Body of pancreas (tissue), 4 donors: Measurements from ENCODE around the gene THBD. TPM values are rescaled to one million over a fixed set of nuclear protein-coding genes. Genes with fewer than 3 reads are reported as not detected.

Experiments
- ATAC-seq: fragments of 150-250 bp; one replicate; pipeline ENCODE4 v1.9.1; 2016
- DNase-seq, 4 donors: peaks; one replicate each; pipeline ENCODE4 v3.0.0-alpha.2; 2019
- H3K27ac ChIP-seq, 4 donors: fragments of 200-600 bp; sonication (generic); 1 replicate in 3 of 4; 2 replicates in 1 of 4; pipeline versions ENCODE4 v1.5.1 to v1.6.1; 2016 to 2019; ENCODE audit warnings: mild to moderate bottlenecking in 1 of 4, mixed read lengths in 1 of 4, moderate library complexity in 1 of 4
- H3K27me3 ChIP-seq, 2 donors: fragments of 200-600 bp; sonication (generic); one replicate each; pipeline ENCODE4 v1.6.0; 2016; ENCODE audit warnings: mild to moderate bottlenecking in 1 of 2
- H3K36me3 ChIP-seq, 2 donors: fragments of 200-600 bp; sonication (generic); replicated peaks in 1 of 2; 2 replicates each; pipeline ENCODE4 v1.5.1; 2016; ENCODE audit warnings: low read depth in 2 of 2; ENCODE audit not compliant: insufficient read depth in 1 of 2
- H3K4me1 ChIP-seq: fragments of 200-600 bp; sonication (generic); one replicate; pipeline ENCODE4 v1.6.0; 2016
- H3K4me3 ChIP-seq, 2 donors: fragments of 200-600 bp; sonication (generic); 1 replicate in 1 of 2; 2 replicates in 1 of 2; pipeline ENCODE4 v1.5.1; 2016 to 2019
- H3K9me3 ChIP-seq, 3 donors: fragments of 200-600 bp; sonication (generic); 1 replicate in 2 of 3; 2 replicates in 1 of 3; pipeline ENCODE4 v1.5.1; 2016
- CTCF ChIP-seq, 7 experiments: fragments of 450-650 bp in 4 of 7; fragments of 200-600 bp in 3 of 7; sonication (generic) in 3 of 7; IDR thresholded peaks; one replicate each; pipeline ENCODE4 v1.5.1; 2016 to 2019; ENCODE audit warnings: antibody characterized with exemption in 7 of 7
- POLR2A ChIP-seq, 3 donors: fragments of 450-650 bp; IDR thresholded peaks; one replicate each; pipeline ENCODE4 v1.6.1; 2016; ENCODE audit warnings: antibody characterized with exemption in 3 of 3, mild to moderate bottlenecking in 2 of 3
- WGBS, 2 donors: methylation state at CpG; one replicate each; pipeline ENCODE4 v1.1.5; 2017; 5-methylcytosine and 5-hydroxymethylcytosine counted together
- intact Hi-C: fragments of 100-400 bp; cut with DNase I; formaldehyde crosslinking; loops from one replicate; pipeline ENCODE4 v1.15.1; 2023
- total RNA-seq, 2 donors: library from RNA; depleted of rRNA; stranded (reverse); fragments of >200 nt; gene quantifications; one replicate each; pipeline ENCODE4 v1.1.0, GENCODE V29; 2016

THBD gene
- total RNA-seq, 2 donors from 2014 or later: 14.3 to 44.2 TPM

DNA sequence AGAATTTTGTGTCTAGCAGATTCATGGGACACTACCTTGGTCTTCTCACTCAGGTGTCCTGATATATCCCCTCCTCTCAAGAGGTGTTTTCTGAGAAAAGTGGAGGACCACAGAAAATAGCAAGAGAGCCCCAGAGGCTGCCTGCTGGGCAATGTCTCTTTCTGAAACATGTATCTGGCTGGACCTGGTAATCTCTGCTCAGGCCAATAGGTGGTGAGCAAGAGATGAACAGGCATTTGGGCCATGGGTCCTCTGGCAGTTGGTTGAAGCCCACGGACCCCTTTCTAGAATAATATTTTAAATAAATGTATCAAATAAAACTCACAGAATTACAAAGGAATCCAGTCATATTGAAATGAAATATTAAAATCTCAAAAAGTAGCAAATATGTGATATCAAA, 8.8 kb upstream of the THBD start:
- H3K4me3 ChIP-seq: no peak overlapping the region
- H3K27ac ChIP-seq: no peak overlapping the region
- no peaks in the 10 kb centered on the region for H3K36me3 ChIP-seq
- WGBS, 2 donors: 34 to 44% methylated on average over 1 of the region's 1 CpG
- TF ChIP-seq CTCF (IDR thresholded peaks at IDR 0.05) (no peak), POLR2A (IDR thresholded peaks at IDR 0.05) (no peak)
- DNase-seq: no peak
- intact Hi-C loops: no loop called here
- peaks cover 4% of the 10 kb centered on the region for H3K4me1 ChIP-seq
- no peaks in the 10 kb centered on the region for H3K9me3 ChIP-seq
- no peak for ATAC-seq
- H3K27me3 ChIP-seq: no peaks in the 10 kb centered on the region

DNA sequence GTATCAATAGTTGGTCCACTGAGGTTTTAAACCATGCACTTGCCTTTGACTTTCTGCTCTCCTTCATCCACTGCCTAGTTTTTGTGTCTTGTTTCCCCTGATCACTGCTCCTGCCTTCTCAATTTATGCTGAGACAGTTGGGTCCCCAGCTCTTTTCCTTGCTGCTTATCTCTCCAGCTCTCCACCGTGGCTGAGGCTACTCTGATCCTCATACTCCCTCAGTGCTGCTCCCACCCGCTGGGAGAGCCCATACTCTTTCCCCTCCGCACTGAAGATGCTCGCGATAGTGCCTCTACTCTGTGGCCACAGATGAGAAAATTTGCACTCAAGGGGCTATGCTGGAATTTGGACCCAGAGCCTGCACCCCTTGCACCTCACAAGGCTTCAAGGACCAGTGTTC, 3.4 kb upstream of the THBD start:
- TF ChIP-seq POLR2A (IDR thresholded peaks at IDR 0.05) (no peak), CTCF (IDR thresholded peaks at IDR 0.05) (no peak)
- 71 to 75% methylated on average over 5 of the region's 5 CpGs for WGBS, 2 donors
- DNase-seq (no peak), ATAC-seq (no peak)
- intact Hi-C loops: no loop called here
- Histone ChIP-seq H3K27me3 (peaks cover 0 to 12% of the 10 kb centered on the region in 2 donors), H3K27ac (no peak overlapping the region), H3K36me3 (no peaks in the 10 kb centered on the region), H3K4me1 (peaks cover 34% of the 10 kb centered on the region), H3K9me3 (no peaks in the 10 kb centered on the region), H3K4me3 (no peak overlapping the region)

GRCh38 chr20:23050847-23051627, 1.6 kb upstream of the THBD start:
- Histone ChIP-seq H3K9me3 (no peaks in the 10 kb centered on the region), H3K4me3 (no peak overlapping the region), H3K27me3 (peaks cover 0 to 23% of the 10 kb centered on the region in 2 donors), H3K4me1 (peaks cover 36% of the 10 kb centered on the region), H3K36me3 (no peaks in the 10 kb centered on the region), H3K27ac (peak overlapping the region in 2 of 4 donors; percentile 9 to 26)
- DNase-seq (peak; percentile 40 to 64 (median 47)), ATAC-seq (peak; percentile 28)
- 6 to 7% methylated on average over 29 to 46 of the region's 46 CpGs for WGBS, 2 donors
- intact Hi-C loops: no loop called here
- TF ChIP-seq CTCF (IDR thresholded peaks at IDR 0.05) (peak in 5 of 7 experiments; percentile 29 to 46 (median 33)), POLR2A (IDR thresholded peaks at IDR 0.05) (peak in 2 of 3 donors; percentile 11 to 36)

- TF ChIP-seq CTCF (IDR thresholded peaks at IDR 0.05): no peak
- H3K27me3 ChIP-seq: peaks cover 0 to 23% of the 10 kb centered on the region in 2 donors
Observed at GRCh38 chr20:23050076-23050838, 785 bp upstream of the THBD start.

More at GRCh38 chr20:23050076-23050838, 785 bp upstream of the THBD start:
- H3K36me3 ChIP-seq: no peaks in the 10 kb centered on the region
- peaks cover 36% of the 10 kb centered on the region for H3K4me1 ChIP-seq
- 0 to 2% methylated on average over 13 to 39 of the region's 48 CpGs for WGBS, 2 donors
- H3K9me3 ChIP-seq: no peaks in the 10 kb centered on the region
- H3K4me3 ChIP-seq: no peak overlapping the region
- DNase-seq (peak; percentile 15 to 39 (median 30)), ATAC-seq (peak; percentile 16)
- intact Hi-C loops: no loop called here
- peak overlapping the region in 2 of 4 donors; percentile 63 to 67 for H3K27ac ChIP-seq
